NCI-H510A treated with DMSO at 0.1 percent for 48 hours (cell line): ENCODE results near the gene AHCTF1.

ENCODE experiments used
- DNase-seq: peaks from one replicate; lab custom pipeline; 2025; lab: John Stamatoyannopoulos, UW

AHCTF1 gene

DNA sequence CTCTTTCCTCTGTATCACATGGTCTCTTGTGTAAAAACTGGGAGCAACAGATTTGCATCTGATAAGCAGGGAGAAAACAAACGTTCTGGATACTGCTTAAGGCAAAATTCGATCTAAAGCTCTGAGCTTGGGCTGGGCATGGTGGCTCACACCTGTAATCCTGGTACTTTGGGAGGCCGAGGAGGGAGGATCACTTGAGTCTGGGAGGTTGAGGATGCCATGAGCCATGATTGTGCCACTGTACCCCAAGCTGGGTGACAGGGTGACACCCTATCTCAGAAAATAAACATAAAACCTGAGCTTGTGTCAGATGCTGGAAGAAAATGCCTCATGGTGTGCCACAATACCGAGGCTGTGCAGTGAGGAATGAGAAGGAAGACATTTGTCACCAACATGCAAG lies 133.6 kb downstream of the AHCTF1 start:
- DNase-seq: no peak

DNA sequence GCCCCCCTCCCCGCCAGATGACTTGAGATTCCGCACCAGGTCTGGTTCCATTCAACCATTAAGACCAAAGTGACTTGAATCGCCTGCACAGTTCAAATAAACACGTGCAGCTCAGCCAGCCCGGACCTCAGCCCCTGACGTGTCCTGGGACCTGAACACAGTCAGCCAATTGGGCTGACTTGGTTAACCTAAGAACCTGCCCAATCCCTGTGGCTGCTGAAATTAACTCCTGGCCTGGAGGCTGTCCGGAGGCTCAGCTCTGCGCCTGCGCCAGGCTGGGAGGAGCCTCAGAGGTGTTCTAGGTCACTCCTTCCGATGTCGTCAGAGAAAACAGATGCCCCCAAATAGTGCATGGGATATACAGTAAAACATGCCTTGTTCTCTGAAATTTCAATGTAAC lies 134.2 kb downstream of the AHCTF1 start:
- DNase-seq: no peak

DNA sequence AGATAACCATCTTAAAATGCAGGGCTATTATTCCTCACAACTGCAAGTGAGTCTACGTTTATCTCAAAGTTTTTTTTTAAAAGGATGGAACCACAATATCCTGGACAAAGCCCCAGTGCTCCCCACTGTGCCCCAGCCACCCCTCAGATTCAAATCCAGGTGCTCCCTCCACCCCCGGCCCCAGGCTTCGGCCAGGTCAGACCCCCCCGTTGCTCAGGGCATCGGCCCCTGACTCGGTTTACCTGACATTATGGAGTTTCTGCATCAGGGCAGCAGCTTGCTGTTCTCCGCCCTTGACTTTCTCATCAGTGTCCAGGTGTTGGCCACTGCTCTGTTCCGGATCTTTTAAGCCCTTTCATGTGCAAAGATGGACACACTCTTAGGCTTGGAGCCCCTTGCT lies 134.6 kb downstream of the AHCTF1 start:
- DNase-seq: no peak

DNA sequence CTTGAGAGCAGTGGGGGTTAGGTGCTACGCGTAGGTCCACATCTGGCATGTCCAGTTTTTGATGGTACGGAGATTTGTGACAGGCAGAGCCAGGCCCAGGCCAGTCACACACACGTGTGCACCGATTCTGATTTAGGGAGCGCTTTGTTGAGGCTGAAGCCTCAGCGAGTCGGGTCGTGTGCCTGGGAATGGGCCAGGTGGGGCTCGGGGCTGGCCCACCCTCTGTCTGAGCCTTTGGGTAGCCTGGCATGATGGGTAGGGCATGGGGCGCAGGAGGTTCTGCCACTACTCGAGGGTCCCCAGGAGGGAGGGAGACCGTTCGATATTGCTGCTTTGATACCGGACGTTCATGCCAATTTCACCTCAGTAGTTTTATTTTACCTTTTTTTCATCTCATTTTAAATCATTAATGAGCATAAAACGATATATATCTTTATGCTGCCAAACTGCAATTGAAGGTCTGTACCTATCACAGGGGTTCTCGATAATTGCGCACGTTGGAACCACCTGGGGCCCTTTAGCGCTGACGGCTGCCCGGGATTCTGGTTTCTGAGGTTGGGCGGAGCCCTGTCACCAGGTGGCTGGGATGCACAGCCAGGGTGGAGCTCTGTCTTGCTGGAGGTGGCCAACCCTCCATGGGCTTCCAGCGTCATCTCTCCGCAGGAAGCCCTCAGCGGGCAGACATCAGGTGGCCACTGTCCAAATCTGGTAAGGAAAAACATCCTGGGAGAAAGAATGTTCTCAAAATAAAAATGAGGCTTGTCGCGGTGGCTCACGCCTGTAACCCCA lies 135.6 kb downstream of the AHCTF1 start:
- peak; percentile 68 for DNase-seq

DNA sequence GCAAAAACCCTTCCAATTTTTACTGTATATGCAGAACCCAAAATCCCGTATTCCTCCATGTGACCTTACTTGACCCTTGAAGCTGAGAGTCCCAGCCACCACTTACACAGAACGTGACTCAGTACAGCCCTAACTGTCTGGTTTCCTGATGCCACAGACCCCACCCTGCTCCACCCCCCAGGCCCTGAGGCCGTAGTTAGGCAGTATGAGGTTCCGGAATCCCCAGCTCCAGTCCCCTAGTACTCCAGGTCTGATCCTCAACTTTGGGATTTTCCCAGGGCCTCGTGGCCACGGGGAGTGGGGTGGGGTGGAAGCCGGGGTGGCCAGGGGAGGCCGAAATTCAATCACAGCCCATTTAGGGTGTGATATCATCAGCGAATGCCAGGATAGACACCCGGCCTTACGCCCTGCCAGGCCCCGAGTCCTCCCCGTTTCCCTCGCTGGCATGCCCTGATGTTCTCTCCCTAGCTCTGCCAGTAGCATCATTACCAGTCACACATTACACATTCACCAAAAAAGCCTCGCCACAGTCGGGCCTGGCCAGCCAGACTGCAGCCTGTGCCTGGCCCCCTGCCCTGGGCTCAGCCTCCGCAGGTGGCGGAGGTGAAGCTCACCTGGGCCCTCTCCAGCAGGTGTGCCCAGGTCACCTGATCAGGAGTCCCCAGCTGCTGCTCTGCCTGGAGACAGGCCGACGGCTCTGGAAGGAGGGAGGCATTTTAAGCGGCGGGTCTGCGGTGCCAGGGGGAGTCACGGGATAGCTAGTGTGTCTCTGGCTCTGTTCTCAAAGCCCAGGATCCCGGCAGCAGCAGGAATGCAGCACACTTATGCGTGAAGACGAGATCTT lies 136.7 kb downstream of the AHCTF1 start:
- DNase-seq: peak; percentile 48

DNA sequence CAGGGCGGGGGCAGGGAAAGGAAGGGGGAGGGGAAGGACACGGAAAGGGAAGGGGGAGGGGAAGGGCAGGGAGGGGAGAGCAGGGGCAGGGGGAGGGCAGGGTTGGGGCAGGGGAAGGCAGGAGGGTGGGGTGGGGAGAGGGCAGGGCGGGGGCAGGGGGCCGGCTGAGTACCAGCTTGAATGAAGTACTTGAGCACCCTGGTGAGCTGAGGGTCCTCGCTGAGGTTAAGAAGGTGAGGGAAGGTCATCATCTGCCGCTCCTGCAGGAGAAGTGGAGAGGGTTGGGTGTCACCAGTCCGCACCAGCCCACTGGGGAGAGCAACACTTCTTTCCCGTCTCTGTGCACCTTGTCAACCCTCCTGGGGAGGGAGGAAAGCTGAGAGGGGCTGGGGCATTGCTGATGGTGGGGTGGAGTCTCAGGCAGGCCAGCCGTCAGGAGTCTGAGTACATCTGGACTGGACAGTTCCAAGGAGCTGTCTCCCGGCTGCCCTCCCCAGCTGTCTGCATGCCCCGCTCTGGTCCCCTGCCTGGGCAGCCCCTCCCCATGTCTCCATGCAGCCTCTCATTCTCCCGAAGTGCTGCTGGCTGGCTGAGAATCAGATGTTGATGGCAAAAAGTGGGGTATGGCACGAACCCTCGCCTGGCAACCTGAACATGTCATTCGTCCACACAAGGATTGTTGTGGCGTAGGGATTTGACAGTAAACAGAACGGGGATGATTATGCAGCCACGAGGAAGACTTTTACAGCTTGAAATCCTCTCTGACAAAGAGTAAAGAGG lies 137.5 kb downstream of the AHCTF1 start:
- peak; percentile 19 for DNase-seq

DNA sequence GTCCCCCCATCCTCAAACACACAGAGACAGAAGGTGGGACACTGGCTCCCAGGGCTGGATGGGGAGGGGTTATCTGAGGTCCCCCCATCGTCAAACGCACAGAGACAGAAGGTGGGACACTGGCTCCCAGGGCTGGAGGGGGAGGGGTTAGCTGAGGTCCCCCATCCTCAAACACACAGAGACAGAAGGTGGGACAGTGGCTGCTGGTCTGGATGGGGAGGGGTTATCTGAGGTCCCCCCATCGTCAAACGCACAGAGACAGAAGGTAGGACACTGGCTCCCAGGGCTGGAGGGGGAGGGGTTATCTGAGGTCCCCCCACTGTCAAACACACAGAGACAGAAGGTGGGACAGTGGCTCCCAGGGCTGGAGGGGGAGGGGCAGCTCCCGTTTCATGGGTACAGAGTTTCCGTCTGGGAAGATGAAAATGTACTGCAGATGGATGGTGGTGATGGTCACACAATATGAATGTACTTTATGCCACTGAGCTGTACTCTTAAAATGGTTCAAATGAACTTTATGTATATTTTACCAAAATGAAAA lies 138.3 kb downstream of the AHCTF1 start:
- DNase-seq: no peak

DNA sequence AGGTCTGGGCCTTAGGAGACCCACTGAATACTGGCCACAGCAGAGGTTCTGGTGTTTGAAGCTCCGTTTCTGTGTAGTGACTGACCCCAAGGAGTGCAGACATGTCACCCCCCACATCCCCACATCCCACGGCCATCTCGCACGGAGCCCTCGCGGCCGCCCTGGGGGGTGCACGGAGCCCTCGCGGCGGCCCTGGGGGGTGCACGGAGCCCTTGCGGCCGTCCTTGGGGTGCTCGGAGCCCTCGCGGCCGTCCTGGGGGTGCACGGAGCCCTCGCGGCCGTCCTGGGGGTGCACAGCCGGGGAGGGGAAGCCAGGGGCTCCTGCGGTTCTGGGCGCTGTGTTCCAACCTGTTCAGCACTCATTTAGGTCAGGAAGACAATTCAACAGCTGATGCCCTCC lies 139.1 kb downstream of the AHCTF1 start:
- DNase-seq: no peak

DNA sequence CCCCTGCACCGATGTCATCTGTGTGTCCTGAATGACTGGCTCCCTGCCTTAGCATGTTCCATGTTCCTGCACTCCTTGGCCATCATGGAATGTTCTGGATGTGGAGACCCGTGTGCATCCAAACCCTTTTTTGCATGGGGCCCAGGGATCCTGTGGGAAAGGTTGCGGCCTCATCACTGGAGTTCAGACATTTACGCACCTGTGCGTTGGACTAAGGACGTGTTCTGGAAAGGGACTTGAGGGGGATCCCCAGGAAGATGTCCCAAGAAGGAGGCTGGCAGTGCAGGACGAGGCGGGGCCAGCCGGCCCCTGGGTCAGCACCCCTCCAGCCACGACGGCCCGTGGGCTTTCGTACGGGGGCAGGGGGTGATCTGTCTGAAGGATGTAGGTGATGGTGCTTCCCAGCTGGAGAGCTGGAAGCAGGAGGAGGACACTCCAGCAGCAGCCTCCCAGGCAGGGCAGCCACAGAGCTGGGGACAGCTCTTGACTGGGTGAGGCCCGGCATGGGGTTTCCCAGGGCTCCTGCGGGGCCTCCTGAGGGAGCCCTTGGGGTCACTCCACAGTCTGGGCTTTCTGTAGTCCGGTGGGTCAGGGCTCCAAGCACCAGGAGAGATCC lies 140.3 kb downstream of the AHCTF1 start:
- DNase-seq: no peak

DNA sequence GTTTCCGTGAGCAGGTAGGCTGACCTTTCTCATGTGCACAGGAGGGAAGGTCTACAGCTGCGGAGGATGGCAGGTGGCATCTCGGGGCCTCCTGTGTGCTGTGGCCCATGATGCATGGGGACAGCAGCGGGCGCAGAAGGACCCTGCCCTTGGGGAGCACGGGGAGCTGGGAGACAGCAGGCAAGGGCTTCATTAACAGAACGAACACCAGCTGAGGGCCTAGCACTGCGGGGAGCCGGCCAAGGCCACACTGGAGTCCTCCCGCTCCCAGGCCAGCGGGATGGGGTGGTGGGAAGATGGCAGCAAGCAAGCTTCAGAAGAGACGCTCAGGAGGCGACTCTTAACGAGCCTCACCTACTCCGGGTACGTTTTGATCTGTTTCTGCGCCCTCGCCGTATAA lies 140.9 kb downstream of the AHCTF1 start:
- DNase-seq: no peak

DNA sequence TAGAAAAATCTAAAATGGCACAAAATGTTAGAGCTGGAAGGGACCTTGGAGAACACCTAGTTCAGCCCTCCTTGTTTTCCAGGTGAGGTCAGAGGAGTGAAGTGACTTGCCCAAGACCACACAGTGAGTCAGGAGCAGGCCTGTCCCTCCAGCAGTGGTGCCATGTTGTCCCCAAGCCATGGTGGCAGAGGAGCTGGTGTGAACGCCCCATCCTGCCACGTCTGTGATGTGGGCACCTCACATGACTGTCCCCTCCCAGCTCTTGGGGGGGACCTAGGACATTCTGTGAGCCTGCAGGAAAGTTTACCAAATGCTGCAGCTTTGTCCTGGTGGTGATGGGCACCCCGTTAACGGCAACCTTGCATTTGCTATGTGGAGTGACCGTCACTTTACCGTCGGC lies 141.4 kb downstream of the AHCTF1 start:
- DNase-seq: no peak

DNA sequence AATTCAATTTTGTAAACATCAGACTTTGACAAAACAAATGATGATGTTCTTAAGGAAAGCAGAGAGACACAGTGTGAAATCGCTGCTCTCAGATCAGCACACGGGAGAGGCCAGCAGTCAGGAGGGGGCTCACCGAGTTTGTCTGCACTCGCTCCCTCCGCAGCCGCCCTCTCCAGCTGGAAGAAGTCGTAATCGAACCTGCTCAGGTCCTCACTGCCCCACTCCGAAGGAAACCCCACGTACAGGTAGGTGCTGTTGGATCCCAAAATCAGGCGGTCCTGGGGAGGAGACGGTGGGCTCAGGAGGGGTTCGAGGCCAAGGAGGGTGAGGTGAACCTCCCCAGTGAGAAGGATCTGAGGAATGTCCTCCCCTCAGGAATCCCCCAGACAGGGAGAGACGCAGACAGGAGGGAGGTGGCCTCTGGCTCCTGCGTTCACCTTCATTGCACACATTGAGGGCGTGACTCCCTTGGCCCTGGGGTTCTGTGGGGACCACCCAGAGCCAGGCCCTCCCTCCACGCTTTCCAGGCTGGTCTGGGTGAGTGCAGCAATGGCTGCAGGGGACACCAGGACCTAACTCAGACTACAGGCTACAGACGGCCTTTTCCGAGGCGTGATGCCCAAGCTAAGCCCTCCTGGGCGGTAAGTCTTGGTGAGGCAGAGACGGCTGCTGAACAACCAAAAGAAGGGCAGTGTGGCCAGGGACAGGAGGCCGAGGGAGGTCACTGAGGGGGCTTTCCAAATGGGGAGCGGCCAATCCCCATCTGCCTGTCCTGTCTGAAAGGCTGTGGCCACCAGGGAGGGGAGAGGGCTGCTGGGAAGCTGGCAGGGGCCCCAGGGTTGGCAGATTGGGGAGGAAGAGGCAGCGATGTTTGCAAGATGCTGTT lies 142.1 kb downstream of the AHCTF1 start:
- DNase-seq: no peak
